Testis (tissue), 3 donors: ENCODE data around the gene MAN1A2. TPM values are rescaled to one million over a fixed set of nuclear protein-coding genes. Genes with fewer than 3 reads are reported as not detected.

Source experiments
- DNase-seq: peaks from one replicate; pipeline ENCODE4 v3.0.0-alpha.2; 2019
- H3K27ac ChIP-seq, 2 donors: fragments of 200-600 bp; sonication (generic); one replicate each; pipeline ENCODE4 v1.5.1; 2019
- H3K27me3 ChIP-seq: fragments of 200-600 bp; sonication (generic); one replicate; pipeline ENCODE4 v1.5.1; 2019
- H3K36me3 ChIP-seq: fragments of 200-600 bp; sonication (generic); one replicate; pipeline ENCODE4 v1.5.1; 2017; ENCODE audit warnings: low read depth; ENCODE audit errors: missing control alignments
- H3K4me1 ChIP-seq: fragments of 200-600 bp; sonication (generic); one replicate; pipeline ENCODE4 v1.5.1; 2019
- H3K4me3 ChIP-seq, 2 donors: fragments of 200-600 bp; sonication (generic); one replicate each; pipeline ENCODE4 v1.5.1; 2017 to 2019
- H3K9me3 ChIP-seq: fragments of 200-600 bp; sonication (generic); one replicate; pipeline ENCODE4 v1.5.1; 2017
- CTCF ChIP-seq, 3 experiments: fragments of 450-650 bp in 2 of 3; fragments of 200-600 bp in 1 of 3; sonication (generic) in 1 of 3; IDR thresholded peaks; one replicate each; pipeline ENCODE4 v1.5.1; 2016 to 2019; ENCODE audit warnings: antibody characterized with exemption in 3 of 3, mild to moderate bottlenecking in 2 of 3, moderate library complexity in 1 of 3
- POLR2A ChIP-seq: fragments of 450-650 bp; IDR thresholded peaks from one replicate; pipeline ENCODE4 v1.6.1; 2017; ENCODE audit warnings: antibody characterized with exemption, mild to moderate bottlenecking, moderate library complexity
- WGBS, 2 donors: methylation state at CpG; one replicate each; pipeline ENCODE4 v1.1.5; 2018; 5-methylcytosine and 5-hydroxymethylcytosine counted together
- intact Hi-C: fragments of 100-400 bp; cut with DNase I; formaldehyde crosslinking; loops from one replicate; pipeline ENCODE4 v1.15.1; 2023; ENCODE audit warnings: low total_unique reads
- polyA plus RNA-seq: library from polyadenylated mRNA; stranded (reverse); fragments of 350-450 nt; fragmentation: Illumina TruSeq; extraction: RNeasy Lipid Tissue Mini Kit (QIAGEN cat#74804); gene quantifications from one replicate; pipeline ENCODE4 v1.2.3, GENCODE V29; 2014; ENCODE audit warnings: low read depth, low replicate concordance; ENCODE audit not compliant: insufficient read depth
- total RNA-seq, 2 donors: library from RNA; depleted of rRNA; stranded (reverse); fragments of >200 nt; gene quantifications; one replicate each; pipeline ENCODE4 v1.2.3, GENCODE V29; 2016

MAN1A2 gene
- total and polyA plus RNA-seq, 3 donors from 2014 or later: 15.0 to 69.5 (median 64.3) TPM

GRCh38 chr1:117413412-117413811 lies 46.2 kb downstream of the MAN1A2 start:
- no peaks in the 10 kb centered on the region for H3K4me1 ChIP-seq
- DNase-seq: no peak
- H3K27ac ChIP-seq: no peak overlapping the region
- H3K36me3 ChIP-seq: no peaks in the 10 kb centered on the region
- WGBS, 2 donors: 63 to 68% methylated on average over 3 of the region's 3 CpGs
- H3K27me3 ChIP-seq: no peaks in the 10 kb centered on the region
- TF ChIP-seq CTCF (IDR thresholded peaks at IDR 0.05) (no peak), POLR2A (no peak)
- no peaks in the 10 kb centered on the region for H3K9me3 ChIP-seq
- intact Hi-C loops: no loop called here
- no peak overlapping the region for H3K4me3 ChIP-seq

GRCh38 chr1:117414943-117415342 lies 47.7 kb downstream of the MAN1A2 start:
- Histone ChIP-seq H3K4me3 (no peak overlapping the region), H3K4me1 (no peaks in the 10 kb centered on the region), H3K27me3 (no peaks in the 10 kb centered on the region), H3K36me3 (no peaks in the 10 kb centered on the region), H3K9me3 (no peaks in the 10 kb centered on the region), H3K27ac (no peak overlapping the region)
- intact Hi-C loops: no loop called here
- no peak for TF ChIP-seq CTCF (IDR thresholded peaks at IDR 0.05)
- TF ChIP-seq POLR2A: no peak
- 88 to 96% methylated on average over 4 of the region's 4 CpGs for WGBS, 2 donors
- no peak for DNase-seq

GRCh38 chr1:117416004-117416403 lies 48.8 kb downstream of the MAN1A2 start:
- Histone ChIP-seq H3K27me3 (no peaks in the 10 kb centered on the region), H3K9me3 (no peaks in the 10 kb centered on the region), H3K36me3 (no peaks in the 10 kb centered on the region), H3K27ac (no peak overlapping the region), H3K4me3 (no peak overlapping the region), H3K4me1 (no peaks in the 10 kb centered on the region)
- intact Hi-C loops: no loop called here
- TF ChIP-seq CTCF (IDR thresholded peaks at IDR 0.05) (no peak), POLR2A (no peak)
- 84 to 97% methylated on average over 1 of the region's 1 CpG for WGBS, 2 donors
- no peak for DNase-seq

- intact Hi-C loops: no loop called here
- Histone ChIP-seq H3K4me1 (no peaks in the 10 kb centered on the region), H3K27me3 (no peaks in the 10 kb centered on the region), H3K4me3 (no peak overlapping the region), H3K27ac (no peak overlapping the region), H3K9me3 (no peaks in the 10 kb centered on the region), H3K36me3 (no peaks in the 10 kb centered on the region)
- DNase-seq: no peak
- TF ChIP-seq CTCF (IDR thresholded peaks at IDR 0.05): no peak
- TF ChIP-seq POLR2A: no peak
These were observed 49.4 kb downstream of the MAN1A2 start for GRCh38 chr1:117416546-117417125.

GRCh38 chr1:117425050-117425734 lies 57.9 kb downstream of the MAN1A2 start:
- intact Hi-C loops: no loop called here
- 93 to 98% methylated on average over 2 of the region's 2 CpGs for WGBS, 2 donors
- no peak for TF ChIP-seq POLR2A
- no peak for TF ChIP-seq CTCF (IDR thresholded peaks at IDR 0.05)
- H3K36me3 ChIP-seq: no peaks in the 10 kb centered on the region
- no peaks in the 10 kb centered on the region for H3K4me1 ChIP-seq
- H3K27me3 ChIP-seq: no peaks in the 10 kb centered on the region
- no peak overlapping the region for H3K27ac ChIP-seq
- H3K9me3 ChIP-seq: no peaks in the 10 kb centered on the region
- DNase-seq: no peak
- H3K4me3 ChIP-seq: no peak overlapping the region
